RWPE1 (cell line): ENCODE results near the gene GRK3.
"Not testable (repeated sequence)": the region's sequence is repeated elsewhere in the genome, so short reads cannot be mapped to it uniquely, and the experiment has no call there.

Experiments used
- CTCF ChIA-PET: fragments of 350-600 bp; sonication (Branson Sonifier 250); formaldehyde crosslinking; extraction: SDS; loops from one replicate; lab custom pipeline; 2021; lab: Yijun Ruan, JAX
- POLR2A ChIA-PET: fragments of 400-600 bp; formaldehyde crosslinking; extraction: SDS; loops from one replicate; lab custom pipeline; 2020; ENCODE audit warnings: antibody characterized with exemption; ENCODE audit not compliant: low non-redundant PET; lab: Yijun Ruan, JAX
- DNase-seq: peaks from one replicate; pipeline ENCODE4 v3.0.0; 2012; ENCODE audit warnings: low spot score
- H3K27ac ChIP-seq: fragments of 450-650 bp; 2 replicates; pipeline ENCODE4 v1.5.1; 2017
- CTCF ChIP-seq: fragments of 450-650 bp; conservative IDR thresholded peaks from 2 replicates; pipeline ENCODE4 v1.5.1; 2017; ENCODE audit warnings: low read depth, mild to moderate bottlenecking

GRK3 gene

GRCh38 chr22:25569983-25570382, 5.5 kb downstream of the GRK3 start:
- POLR2A ChIA-PET = no interaction called here
- no peak for TF ChIP-seq CTCF
- no peak overlapping the region for H3K27ac ChIP-seq
- CTCF ChIA-PET = interaction anchor here (0.7 kb wide), 1 partner anchor 36 kb away, joined by 3 read pairs; no protein-coding TSS in a partner anchor
- no peak for DNase-seq

GRCh38 chr22:25570486-25570885, 6.0 kb downstream of the GRK3 start:
- no peak overlapping the region for H3K27ac ChIP-seq
- POLR2A ChIA-PET = no interaction called here
- CTCF ChIA-PET = interaction anchor here (0.7 kb wide), 1 partner anchor 37 kb away, joined by 3 read pairs; no protein-coding TSS in a partner anchor
- no peak for DNase-seq
- TF ChIP-seq CTCF = no peak

GRCh38 chr22:25571969-25572707, 7.7 kb downstream of the GRK3 start:
- DNase-seq, H3K27ac ChIP-seq, CTCF ChIA-PET, POLR2A ChIA-PET: not testable (repeated sequence)

- no peak for DNase-seq
- H3K27ac ChIP-seq = no peak overlapping the region
- CTCF ChIA-PET = no interaction called here
- POLR2A ChIA-PET = no interaction called here
- TF ChIP-seq CTCF = no peak
Observed at GRCh38 chr22:25572708-25573171, 8.3 kb downstream of the GRK3 start.

GRCh38 chr22:25573841-25574240, 9.4 kb downstream of the GRK3 start:
- POLR2A ChIA-PET = no interaction called here
- no peak overlapping the region for H3K27ac ChIP-seq
- CTCF ChIA-PET = no interaction called here
- no peak for TF ChIP-seq CTCF
- no peak for DNase-seq

GRCh38 chr22:25574736-25575135, 10.3 kb downstream of the GRK3 start:
- TF ChIP-seq CTCF = no peak
- ChIA-PET POLR2A (no interaction called here), CTCF (interaction anchor here (0.6 kb wide), 1 partner anchor 526 kb away, joined by 4 read pairs; no protein-coding TSS in a partner anchor)
- no peak overlapping the region for H3K27ac ChIP-seq
- no peak for DNase-seq

GRCh38 chr22:25575674-25576392, 11.4 kb downstream of the GRK3 start:
- CTCF ChIA-PET, DNase-seq, POLR2A ChIA-PET, H3K27ac ChIP-seq: not testable (repeated sequence)

- CTCF ChIA-PET, POLR2A ChIA-PET, DNase-seq, H3K27ac ChIP-seq: not testable (repeated sequence)
Observed at GRCh38 chr22:25581452-25581851, 17.0 kb downstream of the GRK3 start.
